ENCODE results near the gene VSTM4.

Gene VSTM4

GRCh38 chr10:49106451-49106850, 8.9 kb downstream of the VSTM4 start:
- DNase-seq (ENCODE audit: insufficient read length, low spot score) (no peak), FAIRE-seq (no peak)
- no peak for TF ChIP-seq POLR2AphosphoS5 (IDR thresholded peaks at IDR 0.05; ENCODE audit: low read depth, low read length)
- no peak for TF ChIP-seq PAX5 (IDR thresholded peaks at IDR 0.05; ENCODE audit: insufficient read depth, low read length, severe bottlenecking)
- TF ChIP-seq POU2F2 (IDR thresholded peaks at IDR 0.05; ENCODE audit: low read depth, low read length): no peak
- TF ChIP-seq TAF1 (IDR thresholded peaks at IDR 0.05; ENCODE audit: low read depth, low read length): no peak
- TF ChIP-seq POLR2A (IDR thresholded peaks at IDR 0.05; ENCODE audit: low read depth, low read length): no peak
- TF ChIP-seq SPI1 (IDR thresholded peaks at IDR 0.05; ENCODE audit: low read depth, low read length): no peak

DNA sequence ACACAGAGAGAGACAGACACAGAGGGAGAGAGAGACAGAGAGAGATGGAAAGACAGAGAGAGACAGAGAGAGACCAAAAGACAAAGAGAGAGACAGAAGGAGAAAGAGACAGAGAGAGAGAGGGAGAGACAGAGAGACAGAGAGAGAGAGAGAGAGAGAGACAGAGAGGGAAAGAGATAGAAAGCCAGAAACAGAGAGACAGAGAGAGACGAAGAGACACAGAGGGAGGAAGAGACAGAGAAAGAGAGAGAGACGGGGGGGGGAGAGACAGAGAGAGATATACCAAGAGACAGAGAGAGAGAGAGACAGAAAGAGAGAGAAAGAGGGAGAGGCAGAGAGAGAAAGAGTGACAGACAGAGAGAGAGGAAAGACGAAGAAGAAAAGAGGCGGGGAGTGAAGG, 10.2 kb downstream of the VSTM4 start:
- DNase-seq (ENCODE audit: insufficient read length, low spot score) (no peak), FAIRE-seq (no peak)
- TF ChIP-seq PAX5 (IDR thresholded peaks at IDR 0.05; ENCODE audit: insufficient read depth, low read length, severe bottlenecking) (no peak), TAF1 (IDR thresholded peaks at IDR 0.05; ENCODE audit: low read depth, low read length) (no peak), POU2F2 (IDR thresholded peaks at IDR 0.05; ENCODE audit: low read depth, low read length) (no peak), POLR2A (IDR thresholded peaks at IDR 0.05; ENCODE audit: low read depth, low read length) (no peak), POLR2AphosphoS5 (IDR thresholded peaks at IDR 0.05; ENCODE audit: low read depth, low read length) (no peak), SPI1 (IDR thresholded peaks at IDR 0.05; ENCODE audit: low read depth, low read length) (no peak)

DNA sequence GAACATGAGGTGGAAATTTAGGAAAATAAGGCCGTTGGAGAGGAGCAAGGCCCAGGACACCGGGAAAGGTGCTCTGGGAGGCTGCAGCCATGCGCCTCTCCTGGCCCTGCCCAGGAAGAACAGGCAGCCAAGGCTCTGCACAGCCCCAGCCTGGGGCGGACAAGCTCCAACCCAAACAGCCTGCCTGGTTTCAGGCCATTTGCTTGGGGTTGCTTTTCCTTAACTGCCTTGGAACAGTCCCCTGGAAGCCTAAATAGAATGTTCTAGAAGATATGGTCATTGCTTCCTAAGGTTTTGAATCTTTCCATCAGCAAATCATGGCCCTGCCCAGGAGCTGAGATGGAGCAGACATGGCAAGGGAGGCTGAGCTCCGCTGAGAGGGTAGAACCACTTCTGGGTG, 11.0 kb downstream of the VSTM4 start:
- no peak for DNase-seq (ENCODE audit: insufficient read length, low spot score)
- FAIRE-seq: no peak
- TF ChIP-seq PAX5 (IDR thresholded peaks at IDR 0.05; ENCODE audit: insufficient read depth, low read length, severe bottlenecking) (no peak), SPI1 (IDR thresholded peaks at IDR 0.05; ENCODE audit: low read depth, low read length) (no peak), POU2F2 (IDR thresholded peaks at IDR 0.05; ENCODE audit: low read depth, low read length) (no peak), POLR2AphosphoS5 (IDR thresholded peaks at IDR 0.05; ENCODE audit: low read depth, low read length) (no peak), TAF1 (IDR thresholded peaks at IDR 0.05; ENCODE audit: low read depth, low read length) (no peak), POLR2A (IDR thresholded peaks at IDR 0.05; ENCODE audit: low read depth, low read length) (no peak)

- no peak for DNase-seq (ENCODE audit: insufficient read length, low spot score)
- FAIRE-seq: no peak
- TF ChIP-seq POLR2AphosphoS5 (IDR thresholded peaks at IDR 0.05; ENCODE audit: low read depth, low read length) (no peak), PAX5 (IDR thresholded peaks at IDR 0.05; ENCODE audit: insufficient read depth, low read length, severe bottlenecking) (no peak), SPI1 (IDR thresholded peaks at IDR 0.05; ENCODE audit: low read depth, low read length) (no peak), TAF1 (IDR thresholded peaks at IDR 0.05; ENCODE audit: low read depth, low read length) (no peak), POU2F2 (IDR thresholded peaks at IDR 0.05; ENCODE audit: low read depth, low read length) (no peak), POLR2A (IDR thresholded peaks at IDR 0.05; ENCODE audit: low read depth, low read length) (no peak)
Measured at GRCh38 chr10:49103761-49104160, 11.6 kb downstream of the VSTM4 start.

DNA sequence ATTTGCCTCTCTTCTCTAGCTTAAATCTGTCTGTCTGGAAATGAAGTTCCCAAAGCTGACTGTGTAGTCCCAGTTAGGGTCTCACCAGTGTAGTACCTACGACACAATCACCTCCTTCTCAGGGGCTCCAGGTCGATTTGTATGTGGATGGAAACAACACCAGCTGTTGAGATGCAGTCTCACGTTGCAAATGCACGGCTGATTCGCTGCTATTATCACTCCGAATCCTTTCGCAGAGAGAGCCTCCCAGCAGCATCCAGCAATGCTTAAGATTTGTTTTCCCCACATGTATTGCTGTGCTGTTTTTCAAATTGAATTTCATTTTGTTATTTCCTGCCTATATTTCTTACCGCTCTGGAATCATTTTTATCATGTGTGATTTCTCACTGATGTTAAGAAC, 16.3 kb downstream of the VSTM4 start:
- TF ChIP-seq SPI1 (IDR thresholded peaks at IDR 0.05; ENCODE audit: low read depth, low read length): no peak
- TF ChIP-seq POLR2AphosphoS5 (IDR thresholded peaks at IDR 0.05; ENCODE audit: low read depth, low read length): no peak
- TF ChIP-seq TAF1 (IDR thresholded peaks at IDR 0.05; ENCODE audit: low read depth, low read length): no peak
- TF ChIP-seq POU2F2 (IDR thresholded peaks at IDR 0.05; ENCODE audit: low read depth, low read length): no peak
- TF ChIP-seq PAX5 (IDR thresholded peaks at IDR 0.05; ENCODE audit: insufficient read depth, low read length, severe bottlenecking): no peak
- DNase-seq (ENCODE audit: insufficient read length, low spot score) (no peak), FAIRE-seq (no peak)

- no peak for TF ChIP-seq POLR2A (IDR thresholded peaks at IDR 0.05; ENCODE audit: low read depth, low read length)
- no peak for TF ChIP-seq POU2F2 (IDR thresholded peaks at IDR 0.05; ENCODE audit: low read depth, low read length)
- TF ChIP-seq TAF1 (IDR thresholded peaks at IDR 0.05; ENCODE audit: low read depth, low read length): no peak
- no peak for TF ChIP-seq POLR2AphosphoS5 (IDR thresholded peaks at IDR 0.05; ENCODE audit: low read depth, low read length)
- TF ChIP-seq SPI1 (IDR thresholded peaks at IDR 0.05; ENCODE audit: low read depth, low read length): no peak
- TF ChIP-seq PAX5 (IDR thresholded peaks at IDR 0.05; ENCODE audit: insufficient read depth, low read length, severe bottlenecking): no peak
- DNase-seq (ENCODE audit: insufficient read length, low spot score) (no peak), FAIRE-seq (no peak)
Measured at GRCh38 chr10:49096890-49097445, 18.4 kb downstream of the VSTM4 start.

GRCh38 chr10:49094646-49095045, 20.7 kb downstream of the VSTM4 start:
- FAIRE-seq: no peak
- TF ChIP-seq PAX5 (IDR thresholded peaks at IDR 0.05; ENCODE audit: insufficient read depth, low read length, severe bottlenecking) (no peak), POLR2A (IDR thresholded peaks at IDR 0.05; ENCODE audit: low read depth, low read length) (no peak), POU2F2 (IDR thresholded peaks at IDR 0.05; ENCODE audit: low read depth, low read length) (no peak), TAF1 (IDR thresholded peaks at IDR 0.05; ENCODE audit: low read depth, low read length) (no peak), POLR2AphosphoS5 (IDR thresholded peaks at IDR 0.05; ENCODE audit: low read depth, low read length) (no peak), SPI1 (IDR thresholded peaks at IDR 0.05; ENCODE audit: low read depth, low read length) (no peak)

GRCh38 chr10:49093922-49094321, 21.4 kb downstream of the VSTM4 start:
- DNase-seq (ENCODE audit: insufficient read length, low spot score) (no peak), FAIRE-seq (no peak)

More at GRCh38 chr10:49094646-49095045, 20.7 kb downstream of the VSTM4 start:
- no peak for DNase-seq (ENCODE audit: insufficient read length, low spot score)

GRCh38 chr10:49092477-49092876, 22.8 kb downstream of the VSTM4 start:
- no peak for FAIRE-seq
- TF ChIP-seq SPI1 (IDR thresholded peaks at IDR 0.05; ENCODE audit: low read depth, low read length) (no peak), TAF1 (IDR thresholded peaks at IDR 0.05; ENCODE audit: low read depth, low read length) (no peak), POLR2A (IDR thresholded peaks at IDR 0.05; ENCODE audit: low read depth, low read length) (no peak), PAX5 (IDR thresholded peaks at IDR 0.05; ENCODE audit: insufficient read depth, low read length, severe bottlenecking) (no peak), POLR2AphosphoS5 (IDR thresholded peaks at IDR 0.05; ENCODE audit: low read depth, low read length) (no peak), POU2F2 (IDR thresholded peaks at IDR 0.05; ENCODE audit: low read depth, low read length) (no peak)
- no peak for DNase-seq (ENCODE audit: insufficient read length, low spot score)

More at GRCh38 chr10:49093922-49094321, 21.4 kb downstream of the VSTM4 start:
- TF ChIP-seq POU2F2 (IDR thresholded peaks at IDR 0.05; ENCODE audit: low read depth, low read length) (no peak), POLR2AphosphoS5 (IDR thresholded peaks at IDR 0.05; ENCODE audit: low read depth, low read length) (no peak), TAF1 (IDR thresholded peaks at IDR 0.05; ENCODE audit: low read depth, low read length) (no peak), SPI1 (IDR thresholded peaks at IDR 0.05; ENCODE audit: low read depth, low read length) (no peak)
